Measurements from ENCODE around the gene SGK1. TPM values are rescaled to one million over a fixed set of nuclear protein-coding genes. Genes with fewer than 3 reads are reported as not detected.
"Not testable (repeated sequence)": the region's sequence is repeated elsewhere in the genome, so short reads cannot be mapped to it uniquely, and the experiment has no call there.

Gene SGK1
- total RNA-seq, 1 donor from 2014 or later: 94.3 TPM

DNA sequence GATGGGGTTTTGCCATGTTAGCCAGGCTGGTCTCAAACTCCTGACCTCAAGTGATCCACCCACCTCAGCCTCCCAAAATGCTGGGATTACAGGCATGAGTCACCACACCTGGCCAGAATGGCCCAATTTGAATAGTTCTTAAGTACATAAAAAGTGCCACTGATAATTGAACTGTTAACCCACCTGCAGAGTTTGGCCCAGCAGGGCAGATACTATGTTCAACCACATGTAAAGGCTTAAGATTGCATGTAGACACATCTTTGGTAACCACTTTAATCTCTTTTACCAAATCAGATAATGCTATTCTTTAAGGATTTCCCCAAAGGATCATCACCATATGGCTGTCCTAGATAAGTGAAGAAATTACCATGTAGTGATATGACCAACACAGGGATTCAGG lies 21.3 kb upstream of the SGK1 start:
- no peak for DNase-seq (ENCODE audit: low read depth)
- TF ChIP-seq, protein P1, sequence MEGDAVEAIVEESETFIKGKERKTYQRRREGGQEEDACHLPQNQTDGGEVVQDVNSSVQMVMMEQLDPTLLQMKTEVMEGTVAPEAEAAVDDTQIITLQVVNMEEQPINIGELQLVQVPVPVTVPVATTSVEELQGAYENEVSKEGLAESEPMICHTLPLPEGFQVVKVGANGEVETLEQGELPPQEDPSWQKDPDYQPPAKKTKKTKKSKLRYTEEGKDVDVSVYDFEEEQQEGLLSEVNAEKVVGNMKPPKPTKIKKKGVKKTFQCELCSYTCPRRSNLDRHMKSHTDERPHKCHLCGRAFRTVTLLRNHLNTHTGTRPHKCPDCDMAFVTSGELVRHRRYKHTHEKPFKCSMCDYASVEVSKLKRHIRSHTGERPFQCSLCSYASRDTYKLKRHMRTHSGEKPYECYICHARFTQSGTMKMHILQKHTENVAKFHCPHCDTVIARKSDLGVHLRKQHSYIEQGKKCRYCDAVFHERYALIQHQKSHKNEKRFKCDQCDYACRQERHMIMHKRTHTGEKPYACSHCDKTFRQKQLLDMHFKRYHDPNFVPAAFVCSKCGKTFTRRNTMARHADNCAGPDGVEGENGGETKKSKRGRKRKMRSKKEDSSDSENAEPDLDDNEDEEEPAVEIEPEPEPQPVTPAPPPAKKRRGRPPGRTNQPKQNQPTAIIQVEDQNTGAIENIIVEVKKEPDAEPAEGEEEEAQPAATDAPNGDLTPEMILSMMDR (IDR thresholded peaks at IDR 0.05; ENCODE audit: insufficient read depth, low read length, poor library complexity, severe bottlenecking): no peak
- Histone ChIP-seq H3K27me3 (ENCODE audit: control insufficient read depth, insufficient read depth, low read length) (no peaks in the 10 kb centered on the region), H3K4me3 (ENCODE audit: low read depth, low read length) (no peak overlapping the region), H3K36me3 (ENCODE audit: control insufficient read depth, insufficient read depth, low read length) (no peaks in the 10 kb centered on the region)

GRCh38 chr6:134331256-134331655 lies 13.3 kb upstream of the SGK1 start:
- TF ChIP-seq, protein P1 (IDR thresholded peaks at IDR 0.05; ENCODE audit: insufficient read depth, low read length, poor library complexity, severe bottlenecking): no peak
- Histone ChIP-seq H3K4me3 (ENCODE audit: low read depth, low read length) (no peak overlapping the region), H3K36me3 (ENCODE audit: control insufficient read depth, insufficient read depth, low read length) (no peaks in the 10 kb centered on the region), H3K27me3 (ENCODE audit: control insufficient read depth, insufficient read depth, low read length) (no peaks in the 10 kb centered on the region)
- DNase-seq (ENCODE audit: low read depth): no peak

DNA sequence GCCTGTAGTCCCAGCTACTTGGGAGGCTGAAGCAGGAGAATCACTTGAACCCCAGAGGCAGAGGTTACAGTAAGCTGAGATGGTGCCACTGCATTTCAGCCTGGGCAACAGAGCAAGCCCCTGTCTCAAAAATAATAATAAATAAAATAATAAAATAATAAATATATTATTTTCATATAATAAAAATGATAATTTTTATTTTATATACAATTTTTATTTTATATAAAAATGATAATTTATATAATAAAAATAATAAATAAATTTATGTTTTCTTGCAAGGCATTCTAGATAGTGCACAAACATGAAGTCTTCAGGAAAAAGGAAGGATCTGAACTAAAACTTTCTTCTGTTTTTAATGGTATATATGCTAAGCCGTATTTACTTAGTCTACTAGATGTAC lies 12.6 kb upstream of the SGK1 start:
- Histone ChIP-seq H3K36me3 (ENCODE audit: control insufficient read depth, insufficient read depth, low read length) (no peaks in the 10 kb centered on the region), H3K27me3 (ENCODE audit: control insufficient read depth, insufficient read depth, low read length) (no peaks in the 10 kb centered on the region), H3K4me3 (ENCODE audit: low read depth, low read length) (no peak overlapping the region)
- DNase-seq (ENCODE audit: low read depth): no peak
- TF ChIP-seq, protein P1 (IDR thresholded peaks at IDR 0.05; ENCODE audit: insufficient read depth, low read length, poor library complexity, severe bottlenecking): no peak

DNA sequence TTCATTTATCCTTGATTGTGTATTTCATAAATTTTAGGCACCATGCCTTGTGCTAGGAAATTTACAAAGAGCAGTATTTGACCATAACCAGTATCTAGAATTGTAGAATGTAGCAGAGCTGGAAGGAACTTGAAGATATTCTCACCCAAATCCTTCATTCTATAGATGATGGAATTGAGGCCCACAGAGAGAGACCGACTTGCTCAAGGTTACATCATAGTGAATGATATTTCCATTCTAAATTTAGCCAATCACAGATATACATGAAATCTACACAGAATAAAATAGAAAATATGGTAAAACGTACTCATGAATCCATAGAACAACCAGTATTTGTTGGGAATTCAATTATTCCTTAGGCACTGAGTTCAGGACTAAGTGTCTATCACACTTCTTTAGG lies 10.9 kb upstream of the SGK1 start:
- TF ChIP-seq, protein P1 (IDR thresholded peaks at IDR 0.05; ENCODE audit: insufficient read depth, low read length, poor library complexity, severe bottlenecking): no peak
- Histone ChIP-seq H3K4me3 (ENCODE audit: low read depth, low read length) (no peak overlapping the region), H3K36me3 (ENCODE audit: control insufficient read depth, insufficient read depth, low read length) (no peaks in the 10 kb centered on the region), H3K27me3 (ENCODE audit: control insufficient read depth, insufficient read depth, low read length) (no peaks in the 10 kb centered on the region)
- no peak for DNase-seq (ENCODE audit: low read depth)

- no peak overlapping the region for H3K4me3 ChIP-seq (ENCODE audit: low read depth, low read length)
- H3K27me3 ChIP-seq (ENCODE audit: control insufficient read depth, insufficient read depth, low read length): no peaks in the 10 kb centered on the region
- H3K36me3 ChIP-seq (ENCODE audit: control insufficient read depth, insufficient read depth, low read length): no peaks in the 10 kb centered on the region
- no peak for DNase-seq (ENCODE audit: low read depth)
- TF ChIP-seq, protein P1 (IDR thresholded peaks at IDR 0.05; ENCODE audit: insufficient read depth, low read length, poor library complexity, severe bottlenecking): no peak
Measured at GRCh38 chr6:134328138-134328537, 10.2 kb upstream of the SGK1 start.

- not testable (repeated sequence) for H3K27me3 ChIP-seq (ENCODE audit: control insufficient read depth, insufficient read depth, low read length); H3K4me3 ChIP-seq (ENCODE audit: low read depth, low read length); H3K36me3 ChIP-seq (ENCODE audit: control insufficient read depth, insufficient read depth, low read length); DNase-seq (ENCODE audit: low read depth)
Measured at GRCh38 chr6:134326192-134326591, 8.3 kb upstream of the SGK1 start.
